Measurements from ENCODE around the gene ADAM23. TPM values are rescaled to one million over a fixed set of nuclear protein-coding genes. Genes with fewer than 3 reads are reported as not detected.
"Not testable (repeated sequence)": the region's sequence is repeated elsewhere in the genome, so short reads cannot be mapped to it uniquely, and the experiment has no call there.

Gene ADAM23
- polyA plus RNA-seq (2012; ENCODE audit: insufficient read depth, insufficient read length, low read depth), result 2.9 TPM

DNA sequence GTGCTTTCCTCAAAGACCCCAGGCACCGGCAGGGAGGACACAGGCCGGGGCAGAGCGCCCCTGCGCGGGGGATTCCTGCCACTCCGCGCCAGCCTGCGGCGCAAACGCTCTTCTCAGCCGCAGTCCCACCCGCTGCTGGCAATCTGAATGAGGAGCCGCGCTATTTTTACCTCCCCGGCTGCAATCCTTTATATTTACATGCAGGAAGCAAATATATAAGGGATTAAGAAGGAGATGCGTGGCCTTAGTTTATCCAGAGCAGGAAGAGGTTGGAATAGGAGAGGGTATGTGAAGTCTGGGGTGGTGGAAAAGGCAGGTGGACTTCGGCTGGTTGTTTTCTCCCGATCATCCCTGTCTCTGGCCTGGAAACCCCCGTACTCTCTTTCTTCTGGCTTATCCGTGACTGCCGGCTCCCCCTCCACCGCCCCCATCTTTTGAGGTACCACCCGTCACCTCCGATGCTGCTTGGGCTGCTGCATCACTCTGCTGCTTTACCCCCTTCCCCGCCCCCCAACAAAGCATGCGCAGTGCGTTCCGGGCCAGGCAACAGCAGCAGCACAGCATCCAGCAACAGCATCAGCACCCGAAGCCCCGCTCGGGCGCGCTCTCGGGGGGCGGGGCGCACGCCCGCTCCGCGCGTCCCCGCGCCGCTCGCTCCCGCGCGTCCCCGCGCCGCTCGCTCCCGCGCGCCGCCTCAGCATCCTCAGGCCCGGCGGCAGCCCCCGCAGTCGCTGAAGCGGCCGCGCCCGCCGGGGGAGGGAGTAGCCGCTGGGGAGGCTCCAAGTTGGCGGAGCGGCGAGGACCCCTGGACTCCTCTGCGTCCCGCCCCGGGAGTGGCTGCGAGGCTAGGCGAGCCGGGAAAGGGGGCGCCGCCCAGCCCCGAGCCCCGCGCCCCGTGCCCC is at the start of gene ADAM23:
Gene ADAM23, plus strand, starts transcription at position 700 of the 902 bp plus-strand sequence. CDS start 335 bp downstream, outside the sequence.
- H3K4me3 ChIP-seq (ENCODE audit: low read depth, low read length), result peak within 1 kb of the TSS; percentile 84
- peaks cover 6% of the 10 kb centered on the region for H3K4me1 ChIP-seq
- DNase-seq, result peak; percentile 79
- H3K9me3 ChIP-seq, result no peaks in the 10 kb centered on the region
- H3K36me3 ChIP-seq, result no peaks in the 10 kb centered on the region
- no peaks in the 10 kb centered on the region for H3K27me3 ChIP-seq
- TF ChIP-seq, protein P1, sequence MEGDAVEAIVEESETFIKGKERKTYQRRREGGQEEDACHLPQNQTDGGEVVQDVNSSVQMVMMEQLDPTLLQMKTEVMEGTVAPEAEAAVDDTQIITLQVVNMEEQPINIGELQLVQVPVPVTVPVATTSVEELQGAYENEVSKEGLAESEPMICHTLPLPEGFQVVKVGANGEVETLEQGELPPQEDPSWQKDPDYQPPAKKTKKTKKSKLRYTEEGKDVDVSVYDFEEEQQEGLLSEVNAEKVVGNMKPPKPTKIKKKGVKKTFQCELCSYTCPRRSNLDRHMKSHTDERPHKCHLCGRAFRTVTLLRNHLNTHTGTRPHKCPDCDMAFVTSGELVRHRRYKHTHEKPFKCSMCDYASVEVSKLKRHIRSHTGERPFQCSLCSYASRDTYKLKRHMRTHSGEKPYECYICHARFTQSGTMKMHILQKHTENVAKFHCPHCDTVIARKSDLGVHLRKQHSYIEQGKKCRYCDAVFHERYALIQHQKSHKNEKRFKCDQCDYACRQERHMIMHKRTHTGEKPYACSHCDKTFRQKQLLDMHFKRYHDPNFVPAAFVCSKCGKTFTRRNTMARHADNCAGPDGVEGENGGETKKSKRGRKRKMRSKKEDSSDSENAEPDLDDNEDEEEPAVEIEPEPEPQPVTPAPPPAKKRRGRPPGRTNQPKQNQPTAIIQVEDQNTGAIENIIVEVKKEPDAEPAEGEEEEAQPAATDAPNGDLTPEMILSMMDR (IDR thresholded peaks at IDR 0.05; ENCODE audit: low read depth, low read length), result peak; percentile 69

GRCh38 chr2:206396211-206396610 is 47.1 kb upstream of the ADAM23 start:
- TF ChIP-seq, protein P1 (IDR thresholded peaks at IDR 0.05; ENCODE audit: low read depth, low read length), result no peak
- no peaks in the 10 kb centered on the region for H3K27me3 ChIP-seq
- H3K4me3 ChIP-seq (ENCODE audit: low read depth, low read length), result no peak overlapping the region
- no peaks in the 10 kb centered on the region for H3K9me3 ChIP-seq
- DNase-seq, result no peak
- no peaks in the 10 kb centered on the region for H3K4me1 ChIP-seq
- H3K36me3 ChIP-seq, result no peaks in the 10 kb centered on the region

GRCh38 chr2:206402956-206403569 is 40.3 kb upstream of the ADAM23 start:
- not testable (repeated sequence) for H3K27me3 ChIP-seq; H3K9me3 ChIP-seq; H3K36me3 ChIP-seq; DNase-seq; H3K4me1 ChIP-seq; H3K4me3 ChIP-seq (ENCODE audit: low read depth, low read length)

DNA sequence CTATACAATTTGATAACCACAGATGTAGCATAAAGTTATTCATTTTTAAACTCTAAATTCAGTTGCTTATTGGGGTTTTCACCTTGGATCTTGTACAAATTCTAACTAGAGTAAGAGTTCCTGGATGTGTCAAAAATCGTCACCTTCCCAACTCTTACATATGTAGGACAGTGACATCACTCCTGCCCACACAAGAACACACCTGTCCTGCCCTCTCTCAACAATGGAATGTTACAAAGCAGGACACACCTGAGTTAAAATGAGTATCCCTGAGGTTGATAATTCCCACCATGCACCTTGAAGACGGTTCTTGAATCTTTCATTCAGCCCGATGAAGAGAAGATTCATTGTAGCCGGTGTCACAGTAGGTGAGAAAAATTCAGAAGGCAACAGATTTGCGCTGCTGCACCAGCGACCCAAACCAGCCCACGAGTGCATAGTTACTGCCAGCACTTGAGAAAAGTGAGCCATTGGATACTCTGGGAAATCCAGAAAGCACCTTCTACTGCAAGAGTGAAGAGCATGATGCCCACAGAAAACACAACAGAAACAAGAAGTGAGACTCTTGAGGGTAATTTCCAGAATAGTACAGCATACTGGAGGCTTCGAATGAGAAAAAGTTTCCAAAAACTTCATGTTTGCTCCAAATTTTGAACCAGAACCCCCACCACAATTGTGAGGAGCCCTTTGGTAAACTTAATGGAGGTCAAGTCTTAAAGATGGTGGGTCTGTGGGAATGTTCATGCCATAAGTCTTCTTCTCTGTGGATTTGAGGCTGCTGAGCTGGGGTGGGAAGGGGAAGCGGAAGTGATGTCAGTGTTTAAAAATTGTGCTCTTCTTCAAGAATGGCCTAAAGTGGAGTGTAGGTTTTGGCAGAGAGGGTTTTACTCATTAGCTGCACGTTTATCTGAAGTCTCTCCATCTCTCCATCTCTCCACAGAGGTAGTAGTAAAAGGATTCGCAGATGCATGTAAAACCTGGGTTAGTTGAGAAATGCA is 34.7 kb upstream of the ADAM23 start:
- H3K9me3 ChIP-seq, result no peaks in the 10 kb centered on the region; the same call in 1 of the 2 replicates
- no peak overlapping the region for H3K4me3 ChIP-seq (ENCODE audit: low read depth, low read length)
- no peaks in the 10 kb centered on the region for H3K4me1 ChIP-seq
- H3K36me3 ChIP-seq, result no peaks in the 10 kb centered on the region
- no peaks in the 10 kb centered on the region for H3K27me3 ChIP-seq
- DNase-seq, result no peak
- TF ChIP-seq, protein P1 (IDR thresholded peaks at IDR 0.05; ENCODE audit: low read depth, low read length), result no peak

DNA sequence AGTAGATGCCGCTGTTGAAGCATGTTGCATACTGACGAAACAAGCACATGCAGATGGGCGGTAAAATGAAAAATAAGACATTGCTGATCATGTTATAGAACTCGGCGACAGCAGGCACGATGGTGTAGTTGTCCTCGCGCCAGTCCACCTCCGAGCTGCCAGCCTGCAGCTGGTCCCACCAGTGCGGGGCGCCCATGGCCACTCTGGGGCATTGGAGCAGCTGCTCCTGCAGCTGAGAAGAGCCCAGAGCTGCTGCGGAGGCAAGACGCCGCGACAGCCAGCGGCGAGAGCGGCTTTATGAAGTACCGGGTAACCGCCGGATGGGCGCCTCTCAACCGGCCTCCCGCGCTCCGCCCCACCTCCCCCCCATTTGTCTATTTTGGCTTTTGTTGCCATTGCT is 32.6 kb upstream of the ADAM23 start:
- Histone ChIP-seq H3K36me3 (no peaks in the 10 kb centered on the region), H3K9me3 (no peaks in the 10 kb centered on the region; the same call in 1 of the 2 replicates), H3K27me3 (no peaks in the 10 kb centered on the region), H3K4me1 (no peaks in the 10 kb centered on the region), H3K4me3 (ENCODE audit: low read depth, low read length) (no peak overlapping the region)
- no peak for DNase-seq
- TF ChIP-seq, protein P1 (IDR thresholded peaks at IDR 0.05; ENCODE audit: low read depth, low read length), result no peak

All from BE2C (cell line).